ENCODE results near the gene ADAMTS10.
"Not testable (repeated sequence)": the region's sequence is repeated elsewhere in the genome, so short reads cannot be mapped to it uniquely, and the experiment has no call there.

ADAMTS10 gene

GRCh38 chr19:8589177-8589714 lies 21.3 kb downstream of the ADAMTS10 start:
- no peak for DNase-seq

GRCh38 chr19:8585894-8586750 lies 24.4 kb downstream of the ADAMTS10 start:
- peak; percentile 76 for DNase-seq

GRCh38 chr19:8584965-8585893 lies 25.3 kb downstream of the ADAMTS10 start:
- no peak for DNase-seq

GRCh38 chr19:8580710-8581281 lies 29.7 kb downstream of the ADAMTS10 start:
- DNase-seq = peak; percentile 92

GRCh38 chr19:8578642-8579265 lies 31.8 kb downstream of the ADAMTS10 start:
- DNase-seq = peak; percentile 92

GRCh38 chr19:8577741-8578140 lies 32.8 kb downstream of the ADAMTS10 start:
- DNase-seq = no peak

GRCh38 chr19:8577247-8577646 lies 33.3 kb downstream of the ADAMTS10 start, which contains the start of gene MYO1F:
MYO1F (minus strand) TSS chr19:8577442; CDS start chr19:8577309, 133 bp downstream.
- DNase-seq = peak; percentile 66

GRCh38 chr19:8576273-8576993 lies 34.1 kb downstream of the ADAMTS10 start:
- DNase-seq = peak; percentile 81

- peak; percentile 79 for DNase-seq
These were observed 35.0 kb downstream of the ADAMTS10 start for GRCh38 chr19:8575467-8575997.

- DNase-seq = not testable (repeated sequence)
These were observed 35.9 kb downstream of the ADAMTS10 start for GRCh38 chr19:8574619-8574922.

- DNase-seq = no peak
These were observed 37.2 kb downstream of the ADAMTS10 start for GRCh38 chr19:8573316-8573715.

GRCh38 chr19:8571006-8571411 lies 39.5 kb downstream of the ADAMTS10 start:
- DNase-seq = peak; percentile 75

GRCh38 chr19:8569066-8569771 lies 41.3 kb downstream of the ADAMTS10 start:
- peak; percentile 97 for DNase-seq

- DNase-seq = no peak
These were observed 42.9 kb downstream of the ADAMTS10 start for GRCh38 chr19:8567522-8568172.

- DNase-seq = peak; percentile 61
These were observed 43.7 kb downstream of the ADAMTS10 start for GRCh38 chr19:8566855-8567254.

- not testable (repeated sequence) for DNase-seq
These were observed 45.6 kb downstream of the ADAMTS10 start for GRCh38 chr19:8564866-8565265.

- DNase-seq = no peak
These were observed 49.3 kb downstream of the ADAMTS10 start for GRCh38 chr19:8561075-8561764.

GRCh38 chr19:8558325-8558724 lies 52.2 kb downstream of the ADAMTS10 start:
- no peak for DNase-seq

GRCh38 chr19:8557642-8558238 lies 52.8 kb downstream of the ADAMTS10 start:
- no peak for DNase-seq

Measured in hematopoietic multipotent progenitor cell treated with erythropoietin and hydrocortisone succinate and interleukin-3 and kit ligand, for 6 days (in vitro differentiated cells).